ENCODE measurements around the gene MATCAP1. TPM values are rescaled to one million over a fixed set of nuclear protein-coding genes. Genes with fewer than 3 reads are reported as not detected.

MATCAP1 gene
- total and polyA plus RNA-seq, 2 of the 13 experiments (the other 11 are each of a cell fraction or from before 2014, with no cell fraction given), result 11.2 to 24.5 TPM

DNA sequence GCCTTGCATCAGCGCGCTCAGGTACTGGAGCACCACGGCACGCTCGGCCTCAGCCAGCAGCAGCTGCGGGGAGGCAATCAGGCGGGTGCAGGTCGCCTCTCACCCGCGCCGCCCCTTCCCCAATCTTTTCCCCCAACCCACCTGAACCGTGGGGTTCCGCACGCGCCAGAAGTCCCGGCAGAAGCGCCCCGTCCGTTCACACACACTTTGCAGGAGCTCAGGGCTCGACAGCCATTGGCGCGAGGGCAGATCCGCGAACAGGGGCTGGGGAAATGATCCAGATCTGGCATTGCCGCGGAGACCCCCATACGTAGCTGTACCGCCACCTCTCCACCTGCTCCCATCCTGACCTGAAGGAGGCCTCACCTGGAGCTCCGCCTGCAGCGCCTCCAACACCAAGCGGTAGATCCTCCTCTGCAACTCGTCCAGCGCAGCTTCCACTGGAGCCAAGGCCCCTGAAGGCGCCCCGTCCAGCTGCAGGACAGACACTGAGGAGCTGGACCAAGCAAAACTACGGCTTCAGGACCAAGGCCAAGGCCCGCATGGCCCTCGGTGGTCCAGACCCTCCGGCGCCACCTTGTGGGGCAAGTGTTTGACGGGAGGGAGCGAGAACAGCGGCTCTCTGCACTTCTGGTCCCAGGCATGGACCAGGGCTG, 1.4 kb upstream of the MATCAP1 start (continued):
- TF ChIP-seq ZNF142 (CRISPR knock-in tag; IDR thresholded peaks at IDR 0.05) (peak; percentile 84; the same call in 1 of the 2 replicates), RAD21 (CRISPR knock-in tag; IDR thresholded peaks at IDR 0.05) (peak; percentile 96), DR1 (CRISPR knock-in tag; IDR thresholded peaks at IDR 0.05) (peak; percentile 75), ZNF180 (CRISPR knock-in tag; IDR thresholded peaks at IDR 0.05; ENCODE audit: borderline replicate concordance, low read depth) (peak; percentile 83; the same call in 1 of the 2 replicates), ATF4 (CRISPR knock-in tag; IDR thresholded peaks at IDR 0.05) (peak in 1 of 2 experiments; percentile 36; a peak in 1 of 4 replicates), ZSCAN9 (CRISPR knock-in tag; IDR thresholded peaks at IDR 0.05; ENCODE audit: borderline replicate concordance) (peak; percentile 97), SATB2 (CRISPR knock-in tag; IDR thresholded peaks at IDR 0.05) (peak; percentile 68; the same call in 1 of the 2 replicates), NCOA1 (CRISPR knock-in tag; IDR thresholded peaks at IDR 0.05) (no peak), E2F2 (CRISPR knock-in tag; IDR thresholded peaks at IDR 0.05; ENCODE audit: borderline replicate concordance) (no peak), DNMT1 (CRISPR knock-in tag; IDR thresholded peaks at IDR 0.05) (peak; percentile 77; the same call in 1 of the 2 replicates), ZNF691 (CRISPR knock-in tag; IDR thresholded peaks at IDR 0.05; ENCODE audit: borderline replicate concordance, low read depth) (peak; percentile 86; the same call in 1 of the 2 replicates), SRSF9 (IDR thresholded peaks at IDR 0.05; ENCODE audit: borderline replicate concordance, insufficient read depth, low read depth, low read length, poor library complexity, severe bottlenecking) (no peak), ISL2 (CRISPR knock-in tag; IDR thresholded peaks at IDR 0.05) (peak; percentile 61; the same call in 1 of the 2 replicates), STAG1 (CRISPR knock-in tag; IDR thresholded peaks at IDR 0.05) (peak; percentile 94), KDM6A (CRISPR knock-in tag; IDR thresholded peaks at IDR 0.05; ENCODE audit: low read depth) (no peak)
- TF ChIP-seq, protein P1, sequence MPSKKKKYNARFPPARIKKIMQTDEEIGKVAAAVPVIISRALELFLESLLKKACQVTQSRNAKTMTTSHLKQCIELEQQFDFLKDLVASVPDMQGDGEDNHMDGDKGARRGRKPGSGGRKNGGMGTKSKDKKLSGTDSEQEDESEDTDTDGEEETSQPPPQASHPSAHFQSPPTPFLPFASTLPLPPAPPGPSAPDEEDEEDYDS (CRISPR knock-in tag; IDR thresholded peaks at IDR 0.05), result peak; percentile 81

All from HepG2 (cell line).